ENCODE data around the gene NADK2. TPM values are rescaled to one million over a fixed set of nuclear protein-coding genes. Genes with fewer than 3 reads are reported as not detected.
"Not testable (repeated sequence)": the region's sequence is repeated elsewhere in the genome, so short reads cannot be mapped to it uniquely, and the experiment has no call there.

The NADK2 gene
- total and polyA plus RNA-seq, 3 experiments from 2014 or later, result 7.9 to 24.3 (median 22.7) TPM

- CTCF ChIA-PET, result interaction anchor here (1.6 kb wide), 1 partner anchor 21 kb away, joined by 3 read pairs; no protein-coding TSS in a partner anchor
- H3K9me3 Mint-ChIP-seq; H3K4me1 ChIP-seq (ENCODE audit: insufficient read depth, low read length); H3K4me3 ChIP-seq (ENCODE audit: low read length); H3K27me3 ChIP-seq (ENCODE audit: insufficient read depth, low read length, poor library complexity, severe bottlenecking); H3K27ac ChIP-seq (ENCODE audit: low read depth, low read length); DNase-seq; H3K27me3 Mint-ChIP-seq; H3K4me1 Mint-ChIP-seq; H3K9me3 ChIP-seq (ENCODE audit: low read length); H3K27ac Mint-ChIP-seq; POLR2A ChIA-PET; H3K4me3 Mint-ChIP-seq: not testable (repeated sequence)
- H3K36me3 ChIP-seq (ENCODE audit: insufficient read depth, low read length), result peaks cover 17% of the 10 kb centered on the region
- peaks cover 3 to 76% (median 29%) of the 10 kb centered on the region in 3 donors for H3K36me3 Mint-ChIP-seq
Observed at GRCh38 chr5:36198783-36199182, 42.9 kb downstream of the NADK2 start.

- no peak overlapping the region for H3K4me3 ChIP-seq (ENCODE audit: low read length)
- no peaks in the 10 kb centered on the region for H3K27me3 ChIP-seq (ENCODE audit: insufficient read depth, low read length, poor library complexity, severe bottlenecking)
- H3K4me1 Mint-ChIP-seq, result no peaks in the 10 kb centered on the region
- H3K36me3 ChIP-seq (ENCODE audit: insufficient read depth, low read length), result peaks cover 17% of the 10 kb centered on the region
- peaks cover 3 to 75% (median 30%) of the 10 kb centered on the region in 3 donors for H3K36me3 Mint-ChIP-seq
- H3K27ac Mint-ChIP-seq, result no peak overlapping the region
- ChIA-PET CTCF (interaction anchor here (1.6 kb wide), 1 partner anchor 22 kb away, joined by 3 read pairs; no protein-coding TSS in a partner anchor), POLR2A (no interaction called here)
- H3K9me3 Mint-ChIP-seq, result no peaks in the 10 kb centered on the region
- H3K9me3 ChIP-seq (ENCODE audit: low read length), result no peaks in the 10 kb centered on the region
- H3K27me3 Mint-ChIP-seq, result peaks cover 0 to 1% of the 10 kb centered on the region in 2 donors
- DNase-seq, result no peak
- no peaks in the 10 kb centered on the region for H3K4me1 ChIP-seq (ENCODE audit: insufficient read depth, low read length)
- H3K4me3 Mint-ChIP-seq, result no peak overlapping the region
- H3K27ac ChIP-seq (ENCODE audit: low read depth, low read length), result no peak overlapping the region
Observed at GRCh38 chr5:36198281-36198680, 43.4 kb downstream of the NADK2 start.

- Mint-ChIP-seq H3K9me3 (peaks cover 0 to 9% (median 4%) of the 10 kb centered on the region in 5 donors), H3K27me3 (no peaks in the 10 kb centered on the region), H3K27ac (peak overlapping the region in 1 of 8 donors; percentile 45), H3K4me1 (peaks cover 0 to 5% (median 0%) of the 10 kb centered on the region in 3 donors), H3K36me3 (peaks cover 32 to 72% (median 33%) of the 10 kb centered on the region in 3 donors), H3K4me3 (no peak overlapping the region)
- H3K9me3 ChIP-seq (ENCODE audit: low read length), result no peaks in the 10 kb centered on the region
- CTCF ChIA-PET, result no interaction called here
- H3K27me3 ChIP-seq (ENCODE audit: insufficient read depth, low read length, poor library complexity, severe bottlenecking), result no peaks in the 10 kb centered on the region
- POLR2A ChIA-PET, result no interaction called here
- H3K4me3 ChIP-seq (ENCODE audit: low read length), result no peak overlapping the region
- H3K4me1 ChIP-seq (ENCODE audit: insufficient read depth, low read length), result no peaks in the 10 kb centered on the region
- H3K36me3 ChIP-seq (ENCODE audit: insufficient read depth, low read length), result peaks cover 12% of the 10 kb centered on the region
- no peak overlapping the region for H3K27ac ChIP-seq (ENCODE audit: low read depth, low read length)
- no peak for DNase-seq
Observed at GRCh38 chr5:36193746-36194145, 48.0 kb downstream of the NADK2 start.

- H3K9me3 ChIP-seq (ENCODE audit: low read length); DNase-seq; H3K4me3 ChIP-seq (ENCODE audit: low read length); H3K36me3 ChIP-seq (ENCODE audit: insufficient read depth, low read length); H3K27ac ChIP-seq (ENCODE audit: low read depth, low read length); H3K9me3 Mint-ChIP-seq; CTCF ChIA-PET; H3K4me3 Mint-ChIP-seq; H3K4me1 ChIP-seq (ENCODE audit: insufficient read depth, low read length); POLR2A ChIA-PET; H3K27ac Mint-ChIP-seq; H3K27me3 ChIP-seq (ENCODE audit: insufficient read depth, low read length, poor library complexity, severe bottlenecking); H3K4me1 Mint-ChIP-seq; H3K27me3 Mint-ChIP-seq: not testable (repeated sequence)
- peaks cover 28 to 75% (median 54%) of the 10 kb centered on the region in 3 donors for H3K36me3 Mint-ChIP-seq
Observed at GRCh38 chr5:36184408-36184807, 57.3 kb downstream of the NADK2 start.

- Mint-ChIP-seq H3K27me3 (no peaks in the 10 kb centered on the region), H3K27ac (no peak overlapping the region), H3K4me1 (peaks cover 0 to 6% (median 0%) of the 10 kb centered on the region in 3 donors), H3K36me3 (peaks cover 29 to 80% (median 40%) of the 10 kb centered on the region in 3 donors), H3K9me3 (no peaks in the 10 kb centered on the region), H3K4me3 (no peak overlapping the region)
- no peak overlapping the region for H3K4me3 ChIP-seq (ENCODE audit: low read length)
- ChIA-PET CTCF (no interaction called here), POLR2A (no interaction called here)
- H3K27ac ChIP-seq (ENCODE audit: low read depth, low read length), result no peak overlapping the region
- no peak for DNase-seq
- H3K4me1 ChIP-seq (ENCODE audit: insufficient read depth, low read length), result no peaks in the 10 kb centered on the region
- peaks cover 6% of the 10 kb centered on the region for H3K36me3 ChIP-seq (ENCODE audit: insufficient read depth, low read length)
- no peaks in the 10 kb centered on the region for H3K9me3 ChIP-seq (ENCODE audit: low read length)
- no peaks in the 10 kb centered on the region for H3K27me3 ChIP-seq (ENCODE audit: insufficient read depth, low read length, poor library complexity, severe bottlenecking)
Observed at GRCh38 chr5:36181774-36182173, 60.0 kb downstream of the NADK2 start.

GRCh38 chr5:36180556-36181350 lies 61.0 kb downstream of the NADK2 start:
- H3K27ac Mint-ChIP-seq, result peak overlapping the region in 2 of 8 donors; percentile 9 to 63
- Histone ChIP-seq H3K4me1 (ENCODE audit: insufficient read depth, low read length) (no peaks in the 10 kb centered on the region), H3K9me3 (ENCODE audit: low read length) (no peaks in the 10 kb centered on the region), H3K4me3 (ENCODE audit: low read length) (no peak overlapping the region), H3K27me3 (ENCODE audit: insufficient read depth, low read length, poor library complexity, severe bottlenecking) (no peaks in the 10 kb centered on the region), H3K27ac (ENCODE audit: low read depth, low read length) (no peak overlapping the region), H3K36me3 (ENCODE audit: insufficient read depth, low read length) (peaks cover 6% of the 10 kb centered on the region)
- no peak for DNase-seq
- ChIA-PET POLR2A (no interaction called here), CTCF (interaction anchor here (1.4 kb wide), 1 partner anchor 20 kb away, joined by 4 read pairs; no protein-coding TSS in a partner anchor)
- peaks cover 20 to 76% (median 37%) of the 10 kb centered on the region in 3 donors for H3K36me3 Mint-ChIP-seq
- H3K4me3 Mint-ChIP-seq, result no peak overlapping the region
- no peaks in the 10 kb centered on the region for H3K27me3 Mint-ChIP-seq
- no peaks in the 10 kb centered on the region for H3K9me3 Mint-ChIP-seq
- peaks cover 0 to 10% (median 0%) of the 10 kb centered on the region in 3 donors for H3K4me1 Mint-ChIP-seq

- H3K4me1 Mint-ChIP-seq, result peaks cover 0 to 11% (median 0%) of the 10 kb centered on the region in 3 donors
- CTCF ChIA-PET, result interaction anchor here (1.4 kb wide), 1 partner anchor 19 kb away, joined by 4 read pairs; no protein-coding TSS in a partner anchor
- no peak overlapping the region for H3K4me3 Mint-ChIP-seq
- no peak overlapping the region for H3K4me3 ChIP-seq (ENCODE audit: low read length)
- no peak overlapping the region for H3K27ac ChIP-seq (ENCODE audit: low read depth, low read length)
- H3K27me3 ChIP-seq (ENCODE audit: insufficient read depth, low read length, poor library complexity, severe bottlenecking), result no peaks in the 10 kb centered on the region
- no peak overlapping the region for H3K27ac Mint-ChIP-seq
- no peak for DNase-seq
- POLR2A ChIA-PET, result no interaction called here
- no peaks in the 10 kb centered on the region for H3K9me3 ChIP-seq (ENCODE audit: low read length)
- peaks cover 6% of the 10 kb centered on the region for H3K36me3 ChIP-seq (ENCODE audit: insufficient read depth, low read length)
- no peaks in the 10 kb centered on the region for H3K27me3 Mint-ChIP-seq
- peaks cover 15 to 74% (median 39%) of the 10 kb centered on the region in 3 donors for H3K36me3 Mint-ChIP-seq
- H3K9me3 Mint-ChIP-seq, result no peaks in the 10 kb centered on the region
- H3K4me1 ChIP-seq (ENCODE audit: insufficient read depth, low read length), result no peaks in the 10 kb centered on the region
Observed at GRCh38 chr5:36179950-36180349, 61.8 kb downstream of the NADK2 start.

GRCh38 chr5:36178524-36178890 lies 63.2 kb downstream of the NADK2 start:
- DNase-seq, result no peak
- H3K27ac ChIP-seq (ENCODE audit: low read depth, low read length), result no peak overlapping the region
- POLR2A ChIA-PET, result no interaction called here
- H3K27me3 Mint-ChIP-seq, result no peaks in the 10 kb centered on the region
- H3K36me3 ChIP-seq (ENCODE audit: insufficient read depth, low read length), result peaks cover 6% of the 10 kb centered on the region
- no peak overlapping the region for H3K4me3 Mint-ChIP-seq
- peaks cover 0 to 17% (median 0%) of the 10 kb centered on the region in 3 donors for H3K4me1 Mint-ChIP-seq
- H3K9me3 Mint-ChIP-seq, result no peaks in the 10 kb centered on the region
- CTCF ChIA-PET, result interaction anchor here (2.2 kb wide), 1 partner anchor 63 kb away, joined by 7 read pairs; the partner anchor contains the start of gene NADK2
- no peaks in the 10 kb centered on the region for H3K27me3 ChIP-seq (ENCODE audit: insufficient read depth, low read length, poor library complexity, severe bottlenecking)
- H3K36me3 Mint-ChIP-seq, result peaks cover 8 to 80% (median 49%) of the 10 kb centered on the region in 3 donors
- H3K9me3 ChIP-seq (ENCODE audit: low read length), result no peaks in the 10 kb centered on the region
- no peak overlapping the region for H3K4me3 ChIP-seq (ENCODE audit: low read length)
- no peaks in the 10 kb centered on the region for H3K4me1 ChIP-seq (ENCODE audit: insufficient read depth, low read length)
- peak overlapping the region in 2 of 8 donors; percentile 26 to 47 for H3K27ac Mint-ChIP-seq
